GM21367 (cell line): ENCODE data around the gene STON2.
"Not testable (repeated sequence)": the region's sequence is repeated elsewhere in the genome, so short reads cannot be mapped to it uniquely, and the experiment has no call there.

Experiments used
- ATAC-seq: cut with Tn5 transposase; IDR thresholded peaks from one replicate; pipeline ENCODE4 v1.9.1; 2021; ENCODE audit not compliant: unreplicated experiment

STON2 gene

GRCh38 chr14:81231540-81231939 lies 168.6 kb downstream of the STON2 start:
- no peak for ATAC-seq

- no peak for ATAC-seq
Observed at GRCh38 chr14:81224222-81224621, 175.9 kb downstream of the STON2 start.

DNA sequence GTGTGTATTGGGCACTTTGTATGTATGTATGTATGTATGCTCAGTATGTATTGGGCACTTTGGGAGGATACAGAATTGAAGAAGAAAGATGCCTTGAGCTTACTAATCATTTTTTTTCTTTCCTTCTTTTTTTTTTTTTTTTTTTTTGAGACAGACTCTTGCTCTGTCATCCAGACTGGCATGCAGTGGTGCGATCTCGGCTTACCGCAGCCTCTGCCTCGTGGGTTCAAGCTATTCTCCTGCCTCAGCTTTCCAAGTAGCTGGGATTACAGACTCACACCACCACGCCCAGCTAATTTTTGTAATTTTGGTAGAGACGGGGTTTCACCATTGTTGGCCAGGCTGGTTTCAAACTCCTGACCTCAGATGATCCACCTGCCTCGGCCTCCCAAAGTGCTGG lies 176.3 kb downstream of the STON2 start:
- not testable (repeated sequence) for ATAC-seq

GRCh38 chr14:81222691-81223090 lies 177.4 kb downstream of the STON2 start:
- ATAC-seq: no peak

DNA sequence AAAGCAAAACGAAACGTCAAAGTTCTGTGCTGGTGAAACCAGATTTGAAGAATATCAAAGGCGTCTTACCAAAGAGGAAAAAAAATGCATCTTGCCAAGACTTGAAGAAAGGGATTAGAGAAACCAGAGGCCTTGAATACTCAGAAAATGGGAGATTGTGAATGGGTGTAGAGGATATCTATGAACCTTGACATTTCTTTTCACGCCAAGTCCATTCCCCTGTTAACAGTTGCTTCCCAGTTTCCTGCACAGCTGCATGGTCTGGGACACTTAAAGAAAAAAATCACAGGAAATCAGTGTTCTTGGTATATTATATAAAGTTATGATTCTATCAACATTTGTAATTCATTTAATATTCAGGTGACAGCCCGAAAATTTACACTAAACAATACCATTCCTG lies 178.0 kb downstream of the STON2 start:
- ATAC-seq: no peak

GRCh38 chr14:81221579-81222102 lies 178.5 kb downstream of the STON2 start:
- no peak for ATAC-seq

DNA sequence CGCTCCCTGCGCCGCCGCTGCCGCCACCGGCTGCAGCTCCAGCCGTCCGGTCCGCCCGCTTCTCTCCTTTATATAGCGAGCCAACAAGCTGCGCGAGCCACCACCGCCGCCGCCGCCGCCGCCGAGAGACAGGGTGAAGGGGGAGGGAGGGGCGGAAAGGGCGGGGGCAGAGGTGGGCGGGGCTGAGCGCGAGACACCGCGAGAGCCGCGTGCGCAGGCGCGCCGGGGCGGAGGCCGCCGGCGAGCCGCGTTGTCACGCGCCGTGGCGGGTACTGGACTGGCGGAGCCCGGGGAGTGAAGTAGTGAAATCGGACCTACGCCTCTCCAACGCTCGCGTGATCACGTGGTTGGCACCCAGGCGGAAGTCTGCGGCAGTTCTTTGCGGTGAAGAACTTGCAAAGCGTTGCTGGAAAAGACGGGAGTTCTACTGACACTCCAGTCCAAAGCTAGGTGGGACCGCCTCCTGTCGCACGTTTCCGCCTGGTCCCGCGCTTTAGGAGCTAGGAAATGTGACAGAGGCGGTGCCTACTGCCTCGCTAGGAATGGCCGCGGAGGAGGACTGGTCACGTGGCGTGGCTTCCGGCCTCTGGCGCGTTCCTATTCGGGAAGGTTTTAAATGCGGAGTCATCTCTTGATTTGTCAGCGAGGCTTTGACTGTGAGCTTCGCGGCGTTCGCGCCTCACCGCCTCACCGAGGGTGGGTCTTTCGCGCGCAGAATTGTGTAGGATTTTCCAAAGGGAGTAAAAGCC lies 179.1 kb downstream of the STON2 start, which contains the start of gene GTF2A1:
TSS of gene GTF2A1 (minus strand) at position 130 of the 749 bp plus-strand sequence. CDS start 441 bp downstream, outside the sequence.
- peak; percentile 71 for ATAC-seq

- ATAC-seq: no peak
Observed at GRCh38 chr14:81220580-81220829, 179.6 kb downstream of the STON2 start.

GRCh38 chr14:81219759-81220579 lies 180.2 kb downstream of the STON2 start:
- ATAC-seq: no peak

DNA sequence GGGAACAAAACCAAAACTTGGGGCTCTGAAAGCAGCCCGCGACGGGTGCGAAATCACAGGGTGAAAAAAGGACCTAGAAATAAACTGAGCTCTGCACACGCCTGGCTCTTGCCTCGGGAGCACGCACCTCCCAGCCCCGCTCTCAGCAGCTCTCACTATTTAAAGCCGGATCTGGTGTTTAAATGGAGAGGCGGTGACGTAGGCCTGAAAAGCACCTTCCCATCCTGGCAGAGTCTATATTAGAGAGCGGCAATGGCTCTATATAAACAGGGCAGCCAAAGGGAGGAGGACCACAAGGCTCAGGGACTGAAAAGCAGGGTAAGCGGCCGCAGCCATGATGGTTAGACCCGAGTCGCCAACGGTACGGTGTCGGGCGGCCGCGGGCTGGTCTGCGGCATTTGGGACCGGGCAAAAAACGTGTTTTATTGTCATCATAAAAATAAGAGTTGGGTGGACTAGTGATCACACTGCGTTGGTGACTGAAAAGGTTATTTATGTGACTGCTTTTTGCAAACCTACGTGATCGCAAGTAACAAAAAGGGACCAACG lies 180.8 kb downstream of the STON2 start:
- peak; percentile 61 for ATAC-seq

DNA sequence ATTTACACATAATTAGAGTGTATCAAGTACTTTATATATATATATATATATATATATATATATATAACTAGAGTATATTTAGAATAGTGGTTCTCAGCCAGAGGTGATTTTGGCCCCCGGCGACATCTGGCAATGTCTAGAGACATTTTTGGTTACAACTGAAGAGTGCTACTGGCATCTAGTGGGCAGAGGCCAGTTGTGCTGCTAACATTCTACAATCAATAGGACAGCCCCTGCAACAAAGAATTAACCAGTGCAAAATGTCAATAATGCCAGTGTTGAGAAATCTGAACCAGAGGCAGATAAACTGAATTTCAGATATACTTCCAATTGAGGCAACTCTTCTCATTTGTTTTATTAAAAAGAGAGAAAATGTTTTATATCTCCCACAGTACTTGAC lies 188.3 kb downstream of the STON2 start:
- peak; percentile 75 for ATAC-seq
